Uterus (tissue), 2 donors: ENCODE measurements around the gene GRIN2B.

Source experiments
- CTCF ChIP-seq, 4 experiments: fragments of 200-600 bp in 2 of 4; fragments of 450-650 bp in 2 of 4; sonication (generic) in 2 of 4; IDR thresholded peaks; one replicate each; pipeline ENCODE4 v1.5.1; 2016 to 2019; ENCODE audit warnings: antibody characterized with exemption in 4 of 4, mild to moderate bottlenecking in 2 of 4, moderate library complexity in 1 of 4
- POLR2A ChIP-seq, 2 donors: fragments of 450-650 bp; IDR thresholded peaks; one replicate each; pipeline ENCODE4 v1.6.1; 2016; ENCODE audit warnings: antibody characterized with exemption in 2 of 2, mild to moderate bottlenecking in 1 of 2, moderate library complexity in 1 of 2

GRCh38 chr12:13973996-13974395, 7.4 kb downstream of the GRIN2B start:
- no peak for TF ChIP-seq CTCF (IDR thresholded peaks at IDR 0.05)
- no peak for TF ChIP-seq POLR2A (IDR thresholded peaks at IDR 0.05)
